NCI-H460 (cell line): Measurements from ENCODE around the gene MROH7. TPM values are rescaled to one million over a fixed set of nuclear protein-coding genes. Genes with fewer than 3 reads are reported as not detected.
"Not testable (repeated sequence)": the region's sequence is repeated elsewhere in the genome, so short reads cannot be mapped to it uniquely, and the experiment has no call there.

Experiments used
- DNase-seq: peaks from one replicate; pipeline ENCODE4 v3.0.0-alpha.2; 2016; ENCODE audit warnings: low read depth; ENCODE audit errors: extremely low read depth
- total RNA-seq: library from RNA; depleted of rRNA; stranded (reverse); fragments of >200 nt; shearing (Covaris generic); gene quantifications from 2 replicates; pipeline ENCODE4 v1.2.3, GENCODE V29; 2014

MROH7 gene
- total RNA-seq, 1 experiment from 2014 or later: not detected

DNA sequence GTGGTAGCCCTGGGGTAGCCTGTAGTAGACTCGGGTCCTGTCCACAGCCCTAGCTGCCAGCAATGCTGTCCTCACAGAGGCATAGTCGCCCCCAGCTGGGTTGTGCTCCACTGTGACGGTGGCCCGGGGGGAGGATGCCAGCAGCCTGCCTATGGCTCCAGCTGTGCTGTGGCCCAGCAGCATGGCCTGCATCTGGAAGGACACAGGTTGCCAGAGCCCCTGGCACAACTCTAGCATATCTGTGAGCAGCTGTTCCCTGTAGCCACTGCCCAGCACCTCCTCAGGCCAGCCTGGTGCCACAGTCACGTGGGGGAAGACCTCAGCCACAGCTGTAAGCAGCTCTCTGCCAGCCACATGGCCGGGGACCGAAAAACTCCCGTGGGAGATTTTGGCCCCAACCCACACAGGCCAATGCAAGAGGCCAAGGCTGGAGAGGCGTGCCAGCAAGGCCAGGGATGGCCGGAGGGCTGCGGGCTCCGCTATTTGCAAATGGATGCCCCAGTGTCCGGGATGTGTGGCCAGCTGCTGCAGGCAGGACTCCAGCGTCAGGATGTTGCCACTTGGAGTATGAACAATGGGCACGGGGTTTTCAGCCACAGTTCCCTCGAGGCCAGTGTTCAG, 32.2 kb upstream of the MROH7 start:
- no peak for DNase-seq

DNA sequence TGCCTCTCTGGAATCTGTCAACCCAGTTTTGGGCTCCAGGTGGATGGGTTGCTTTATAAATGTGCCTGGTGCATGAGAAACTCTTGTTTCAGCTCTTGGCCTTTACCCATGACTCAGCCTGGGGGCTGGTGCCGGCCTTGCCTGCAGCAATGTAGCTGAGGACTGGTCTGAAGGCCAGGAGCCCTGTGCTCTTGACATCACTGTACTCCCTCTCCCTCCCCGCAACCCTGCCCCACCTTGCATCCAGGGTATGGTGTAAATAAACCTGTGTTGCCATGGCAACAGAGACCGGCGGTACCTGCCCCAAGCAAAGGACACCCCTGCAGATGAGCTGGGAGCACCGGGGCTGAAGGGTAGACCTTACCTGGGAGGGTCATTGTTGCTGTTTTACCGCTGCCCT, 31.5 kb upstream of the MROH7 start:
- DNase-seq: no peak

DNA sequence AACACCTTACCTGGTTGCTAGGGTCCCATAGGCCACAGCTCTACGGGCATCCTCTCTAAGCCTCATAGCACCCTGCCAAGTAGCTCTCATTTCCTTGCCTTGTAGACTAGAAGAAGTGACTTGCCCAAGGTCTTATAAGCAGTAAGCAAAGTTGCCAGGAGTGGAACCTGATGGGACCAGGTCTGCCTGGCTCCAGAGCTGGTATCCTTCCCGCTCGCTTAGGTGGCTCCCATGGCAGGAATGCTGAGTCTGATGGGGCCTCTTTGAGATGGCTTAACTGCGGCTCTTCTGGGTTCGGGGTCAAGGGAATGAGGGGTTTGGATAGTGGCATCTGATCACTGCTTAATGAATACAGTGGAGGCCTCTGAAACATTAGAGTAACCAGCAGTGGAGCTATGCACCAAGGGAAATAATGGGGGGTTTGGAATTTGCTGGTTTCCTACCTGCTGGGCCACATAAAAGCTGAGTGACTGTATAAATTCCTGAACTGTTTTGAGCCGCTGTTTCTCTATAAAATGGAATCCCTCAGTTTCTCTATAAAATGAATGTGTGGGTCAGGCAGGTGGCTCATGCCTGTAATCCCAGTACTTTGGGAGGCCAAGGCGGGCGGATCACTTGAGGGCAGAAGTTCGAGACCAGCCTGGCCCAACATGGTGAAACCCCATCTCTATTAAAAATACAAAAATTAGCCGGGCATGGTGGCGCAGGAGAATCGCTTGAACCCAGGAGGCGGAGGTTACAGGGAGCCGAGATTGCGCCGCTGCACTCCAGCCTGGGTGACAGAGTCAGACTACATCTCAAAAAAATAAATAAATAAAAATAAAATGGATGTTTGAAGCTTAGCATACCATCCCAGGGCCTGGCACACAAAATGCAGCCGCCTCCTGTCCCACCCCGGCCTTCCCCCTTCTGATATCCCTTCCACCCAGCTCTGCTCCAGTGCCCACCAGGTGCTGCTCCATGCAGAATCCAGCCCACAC, 30.7 kb upstream of the MROH7 start:
- no peak for DNase-seq

DNA sequence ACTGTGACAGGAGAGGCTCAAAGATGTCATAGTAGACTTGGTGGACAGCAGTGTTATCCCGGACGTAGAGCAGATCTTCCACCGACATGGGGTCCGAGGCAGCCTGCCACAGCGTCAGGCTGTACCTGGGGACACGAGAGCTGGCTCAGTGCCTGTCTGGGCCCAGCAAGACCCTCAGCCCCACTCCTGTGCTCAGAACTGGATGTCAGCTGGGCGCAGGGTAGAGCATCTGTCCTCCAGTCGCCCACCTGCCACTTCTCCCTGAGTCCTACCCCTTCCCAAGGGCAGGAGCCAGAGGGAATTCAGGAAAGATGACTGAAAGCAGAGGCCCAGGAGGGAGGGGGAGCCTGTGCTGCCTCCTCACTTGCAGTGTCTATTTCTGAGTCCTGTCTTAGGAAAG, 30.0 kb upstream of the MROH7 start:
- no peak for DNase-seq

DNA sequence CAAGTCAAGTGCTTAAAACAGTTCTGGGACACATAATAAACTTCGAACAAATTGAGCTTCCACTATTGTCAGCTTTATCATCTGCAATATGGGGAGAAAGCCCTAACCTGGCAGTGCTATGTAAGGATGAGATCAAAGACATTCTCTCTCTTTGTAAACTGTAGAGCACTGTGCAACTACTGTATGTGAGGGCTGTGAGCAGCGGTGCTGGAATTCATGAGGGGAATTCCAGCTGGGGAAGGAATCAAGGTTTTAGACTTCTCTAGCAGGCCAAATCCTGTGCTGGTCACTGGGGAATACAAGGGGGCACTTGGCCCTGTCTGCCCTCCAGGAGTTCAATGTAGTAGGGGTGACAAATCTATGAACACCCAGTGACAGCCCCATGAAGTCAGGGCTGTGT, 27.6 kb upstream of the MROH7 start:
- no peak for DNase-seq

DNA sequence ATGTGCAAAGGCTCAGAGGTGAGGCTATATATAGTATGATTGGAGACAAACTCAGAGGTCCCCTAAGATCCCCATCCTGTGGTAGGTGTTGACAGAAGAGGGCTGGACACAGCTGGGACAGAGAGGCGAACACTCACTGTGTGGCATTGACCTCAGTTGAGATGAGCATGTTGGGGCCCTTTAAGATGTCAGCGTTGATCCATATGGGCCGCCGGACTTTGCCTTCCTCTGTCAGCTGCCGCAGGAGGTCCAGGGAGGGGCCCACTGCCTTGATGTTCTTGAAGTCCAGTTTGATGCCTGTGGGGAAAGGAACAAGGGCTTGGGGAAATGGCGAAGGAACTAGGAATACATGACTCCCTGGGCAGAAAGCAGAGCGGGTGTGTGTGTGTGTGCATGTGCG, 27.0 kb upstream of the MROH7 start:
- no peak for DNase-seq

DNA sequence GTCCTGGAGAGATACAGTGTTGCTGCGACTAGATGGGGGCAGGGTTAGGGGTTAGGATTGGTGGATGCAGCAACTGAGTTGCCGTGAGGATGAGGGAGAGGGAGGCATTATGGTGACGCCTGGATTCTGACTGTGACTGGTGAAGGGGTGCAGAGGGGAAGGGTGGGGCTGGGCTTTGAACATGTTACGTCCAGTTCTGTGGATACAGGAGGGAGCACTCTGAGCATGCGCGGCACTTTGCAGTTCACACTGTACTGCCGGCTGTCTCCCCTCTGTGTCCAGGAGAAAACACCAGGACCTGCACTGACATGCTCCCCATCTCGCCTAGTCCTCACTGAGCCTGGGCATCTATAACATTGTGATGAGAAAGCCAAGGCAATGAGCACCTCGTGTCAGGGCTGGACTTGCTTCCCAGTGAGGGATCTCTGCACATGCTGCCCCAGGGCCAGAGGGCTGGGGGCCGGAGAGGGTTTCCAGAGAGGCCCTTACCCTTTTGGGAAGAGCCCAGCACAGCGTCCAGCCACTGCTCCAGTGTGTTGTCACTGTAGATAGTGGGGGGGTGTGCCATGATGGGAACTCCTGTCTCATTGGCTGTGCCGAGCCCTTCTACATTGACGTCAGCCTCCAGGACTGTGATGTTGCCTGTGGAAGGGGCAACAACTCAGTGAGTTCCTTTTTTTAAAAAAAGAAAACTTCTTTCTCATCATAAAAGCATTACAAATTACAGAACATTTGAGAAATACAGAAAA, 25.9 kb upstream of the MROH7 start:
- DNase-seq: no peak

DNA sequence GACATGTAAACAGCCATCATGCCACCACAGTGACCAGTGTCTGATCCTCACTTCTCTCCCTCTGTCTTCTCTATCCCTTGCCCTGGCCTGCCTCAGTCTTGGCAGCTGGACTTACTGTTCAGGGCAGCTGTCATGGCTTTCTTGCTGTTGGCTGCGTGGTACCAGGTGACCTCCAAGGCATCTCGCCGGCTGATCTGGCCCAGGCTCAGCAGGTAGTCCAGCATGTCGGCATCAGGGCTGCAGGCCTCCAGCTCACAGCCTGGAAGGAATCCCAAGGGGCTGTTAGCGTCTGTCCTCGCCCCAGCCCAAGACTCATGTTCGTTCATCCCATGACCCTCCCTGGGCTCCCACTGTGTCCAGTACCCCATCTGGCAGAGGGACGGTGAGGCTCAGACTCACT, 21.8 kb upstream of the MROH7 start:
- DNase-seq: no peak

DNA sequence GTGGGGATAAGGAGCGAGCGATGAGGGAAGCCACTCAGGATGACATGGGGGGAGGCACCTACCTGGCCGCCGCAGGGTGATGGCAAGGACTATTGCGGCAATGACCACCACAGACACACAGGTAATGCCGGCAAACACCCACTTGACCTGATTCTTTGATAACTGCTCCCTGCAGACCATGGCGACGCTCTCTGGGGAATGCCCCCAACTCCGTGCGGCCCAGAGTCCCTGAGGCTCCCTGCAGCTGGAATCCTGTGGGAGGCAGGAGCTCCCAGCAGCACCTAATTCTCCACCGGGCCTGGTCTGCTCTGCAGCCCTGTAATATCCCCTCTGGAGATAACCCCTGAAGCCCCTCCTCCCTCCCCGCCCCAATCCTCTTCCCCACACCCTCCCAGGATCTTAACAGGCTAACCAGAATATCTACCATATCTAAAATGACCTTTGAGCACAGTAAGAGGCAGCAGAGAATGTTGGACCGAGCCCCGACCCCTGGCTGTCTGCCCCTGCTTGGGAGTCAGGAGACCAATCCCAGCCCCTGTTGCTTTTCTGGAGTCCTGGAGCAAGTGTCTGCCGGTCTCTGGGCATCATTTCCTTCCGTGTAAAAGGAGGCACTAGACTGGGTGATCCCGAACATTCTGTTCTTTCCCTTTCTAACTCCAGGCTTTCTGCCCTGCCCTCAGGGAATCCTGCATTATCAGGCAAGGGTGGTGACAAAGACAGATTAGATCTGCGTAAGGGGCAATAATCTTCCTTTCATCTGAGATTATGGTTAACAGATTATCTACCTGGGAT, 18.2 kb upstream of the MROH7 start, which contains the start of gene FAM151A:
TSS of gene FAM151A (minus strand) at position 310 of the 792 bp plus-strand sequence. CDS start at position 180, 130 bp downstream.
- DNase-seq: no peak

DNA sequence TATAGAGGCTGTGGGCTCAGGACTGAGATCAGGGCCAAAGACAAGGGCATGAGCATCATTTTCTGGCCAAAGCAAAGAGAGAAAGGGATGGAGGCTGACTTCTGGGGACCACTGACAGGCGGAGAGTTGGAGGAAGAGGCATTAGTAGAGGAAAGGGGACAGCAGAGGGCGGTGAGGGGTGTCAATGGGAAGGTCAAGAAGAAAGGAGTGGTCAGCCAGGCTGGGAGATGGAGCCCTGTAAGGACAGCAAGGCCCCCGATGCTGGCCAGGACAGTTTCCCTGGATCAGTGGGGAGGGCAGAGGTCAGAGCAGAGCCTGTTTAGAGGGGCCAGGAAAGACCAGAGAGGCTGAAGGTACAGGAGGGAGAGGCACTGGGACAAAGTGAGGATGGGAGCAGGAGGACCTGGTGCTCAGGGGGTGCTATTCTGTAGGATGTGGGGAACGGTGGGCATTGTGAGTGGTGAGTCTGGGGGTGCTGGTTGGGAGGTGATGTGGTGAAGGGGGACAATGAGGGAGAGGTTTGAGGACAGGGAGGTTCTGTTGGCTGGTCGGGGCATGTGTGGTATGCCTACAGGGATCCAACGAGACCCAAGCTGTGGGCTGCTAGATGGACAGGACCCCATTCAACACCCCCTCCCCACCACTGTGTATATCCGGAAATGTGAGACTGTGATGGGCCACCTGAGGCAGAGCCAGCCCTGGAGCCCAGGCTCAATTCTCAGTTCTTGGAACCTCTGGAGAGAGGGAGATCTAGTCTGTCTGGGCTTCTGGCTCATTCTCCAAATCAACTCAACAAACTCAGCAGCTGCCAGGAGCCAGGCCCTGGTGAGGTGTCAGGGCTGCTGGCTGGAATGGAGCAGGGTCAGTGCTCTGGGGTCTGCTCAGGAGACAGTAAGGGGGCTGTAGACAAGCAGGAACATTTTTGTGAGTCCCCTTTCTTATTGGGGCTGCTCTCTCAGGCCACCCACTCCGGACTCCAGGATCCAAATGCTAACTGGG, 16.8 kb upstream of the MROH7 start:
- no peak for DNase-seq

DNA sequence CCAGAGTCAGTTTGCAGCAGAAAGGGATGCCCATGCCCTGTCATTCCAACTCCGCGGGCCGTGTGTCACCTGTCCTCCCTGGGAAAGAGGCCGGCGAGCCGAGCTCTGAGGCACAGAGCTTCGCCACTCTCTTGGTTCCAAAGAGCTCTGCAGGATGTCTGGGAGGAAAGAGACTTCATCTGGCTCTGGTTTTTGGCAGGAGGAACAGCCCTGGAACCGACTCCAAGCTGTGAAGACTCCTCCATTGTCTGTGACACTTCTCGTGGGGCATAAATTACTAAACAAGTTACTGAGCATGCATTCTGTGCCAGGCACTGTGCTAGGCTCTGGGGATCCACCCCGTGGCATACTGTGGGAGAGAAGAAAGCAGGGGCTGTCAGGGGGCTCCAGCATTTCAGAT, 14.4 kb upstream of the MROH7 start:
- no peak for DNase-seq

DNA sequence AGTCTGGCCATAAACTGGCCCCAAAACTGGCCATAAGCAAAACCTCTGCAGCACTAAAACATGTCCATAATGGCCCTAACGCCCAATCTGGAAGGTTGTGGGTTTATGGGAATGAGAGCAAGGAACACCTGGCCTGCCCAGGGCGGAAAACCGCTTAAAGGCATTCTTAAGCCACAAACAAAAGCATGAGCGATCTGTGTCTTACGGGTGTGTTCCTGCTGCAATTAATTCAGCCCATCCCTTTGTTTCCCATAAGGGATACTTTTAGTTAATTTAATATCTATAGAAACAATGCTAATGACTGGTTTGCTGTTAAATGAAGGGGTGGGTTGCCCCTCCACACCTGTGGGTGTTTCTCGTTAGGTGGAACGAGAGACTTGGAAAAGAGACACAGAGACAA, 5.8 kb upstream of the MROH7 start:
- DNase-seq: not testable (repeated sequence)

DNA sequence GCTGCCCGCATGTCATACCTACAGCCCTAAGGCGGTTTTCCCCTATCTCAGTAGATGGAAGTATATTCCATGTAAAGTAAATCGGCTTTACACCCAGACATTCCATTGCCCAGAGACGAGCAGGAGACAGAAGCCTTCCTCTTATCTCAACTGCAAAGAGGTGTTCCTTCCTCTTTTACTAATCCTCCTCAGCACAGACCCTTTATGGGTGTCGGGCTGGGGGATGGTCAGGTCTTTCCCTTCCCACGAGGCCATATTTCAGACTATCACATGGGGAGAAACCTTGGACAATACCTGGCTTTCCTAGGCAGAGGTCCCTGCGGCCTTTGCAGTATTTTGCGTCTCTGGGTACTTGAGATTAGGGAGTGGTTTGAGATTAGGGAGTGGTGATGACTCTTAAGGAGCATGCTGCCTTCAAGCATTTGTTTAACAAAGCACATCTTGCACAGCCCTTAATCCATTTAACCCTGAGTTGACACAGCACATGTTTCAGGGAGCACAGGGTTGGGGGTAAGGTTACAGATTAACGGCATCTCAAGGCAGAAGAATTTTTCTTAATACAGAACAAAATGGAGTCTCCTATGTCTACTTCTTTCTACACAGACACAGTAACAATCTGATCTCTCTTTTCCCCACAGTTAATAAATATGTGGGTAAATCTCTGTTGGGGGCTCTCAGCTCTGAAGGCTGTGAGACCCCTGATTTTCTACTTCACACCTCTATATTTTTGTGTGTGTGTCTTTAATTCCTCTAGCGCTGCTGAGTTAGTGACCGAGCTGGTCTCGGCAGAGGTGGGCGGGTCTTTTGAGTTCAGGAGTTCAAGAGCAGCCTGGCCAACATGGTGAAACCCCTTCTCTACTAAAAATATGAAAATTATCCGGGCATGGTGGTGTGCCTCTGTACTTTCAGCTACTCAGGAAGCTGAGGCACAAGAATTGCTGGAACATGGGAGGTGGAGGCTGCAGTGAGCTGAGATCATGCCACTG, 4.8 kb upstream of the MROH7 start:
- DNase-seq: not testable (repeated sequence)

DNA sequence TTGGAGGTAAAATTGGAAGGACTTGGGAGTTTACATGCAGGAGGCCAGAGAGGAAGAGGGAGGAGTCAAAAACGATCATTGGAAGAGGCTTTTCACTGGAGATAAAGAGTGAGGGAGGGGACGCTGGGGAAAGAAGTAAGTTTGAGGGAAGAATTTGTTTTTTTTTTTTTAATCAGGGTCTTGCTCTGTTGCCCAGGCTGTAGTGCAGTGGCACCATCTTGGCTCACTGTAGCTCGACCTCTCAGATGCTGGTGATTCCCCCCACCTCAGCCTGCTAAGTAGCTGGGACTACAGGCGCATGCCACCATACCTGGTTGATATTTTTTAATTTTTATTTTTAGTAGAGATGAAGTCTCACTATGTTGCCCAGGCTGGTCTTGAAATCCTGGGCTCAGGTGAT, 1.2 kb upstream of the MROH7 start:
- no peak for DNase-seq

DNA sequence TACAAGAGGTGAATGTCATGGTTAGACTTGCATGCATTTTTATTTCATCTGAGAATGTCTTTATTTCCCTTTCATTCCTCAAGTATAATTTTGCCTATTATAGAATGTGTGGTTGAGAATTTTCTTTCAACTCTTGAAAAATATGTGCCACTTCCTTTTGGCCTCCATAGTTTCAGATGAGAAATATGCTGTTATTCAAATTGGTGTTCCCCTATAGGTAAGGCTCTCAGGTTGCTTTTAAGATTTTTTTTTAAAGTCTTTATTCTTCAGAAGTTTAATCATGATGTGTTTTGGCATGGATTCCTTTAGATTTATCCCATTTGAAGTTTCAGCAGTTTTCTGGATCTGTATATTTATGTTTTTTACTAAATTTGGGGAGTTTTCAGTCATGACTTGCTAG, 2.1 kb downstream of the MROH7 start:
- no peak for DNase-seq

DNA sequence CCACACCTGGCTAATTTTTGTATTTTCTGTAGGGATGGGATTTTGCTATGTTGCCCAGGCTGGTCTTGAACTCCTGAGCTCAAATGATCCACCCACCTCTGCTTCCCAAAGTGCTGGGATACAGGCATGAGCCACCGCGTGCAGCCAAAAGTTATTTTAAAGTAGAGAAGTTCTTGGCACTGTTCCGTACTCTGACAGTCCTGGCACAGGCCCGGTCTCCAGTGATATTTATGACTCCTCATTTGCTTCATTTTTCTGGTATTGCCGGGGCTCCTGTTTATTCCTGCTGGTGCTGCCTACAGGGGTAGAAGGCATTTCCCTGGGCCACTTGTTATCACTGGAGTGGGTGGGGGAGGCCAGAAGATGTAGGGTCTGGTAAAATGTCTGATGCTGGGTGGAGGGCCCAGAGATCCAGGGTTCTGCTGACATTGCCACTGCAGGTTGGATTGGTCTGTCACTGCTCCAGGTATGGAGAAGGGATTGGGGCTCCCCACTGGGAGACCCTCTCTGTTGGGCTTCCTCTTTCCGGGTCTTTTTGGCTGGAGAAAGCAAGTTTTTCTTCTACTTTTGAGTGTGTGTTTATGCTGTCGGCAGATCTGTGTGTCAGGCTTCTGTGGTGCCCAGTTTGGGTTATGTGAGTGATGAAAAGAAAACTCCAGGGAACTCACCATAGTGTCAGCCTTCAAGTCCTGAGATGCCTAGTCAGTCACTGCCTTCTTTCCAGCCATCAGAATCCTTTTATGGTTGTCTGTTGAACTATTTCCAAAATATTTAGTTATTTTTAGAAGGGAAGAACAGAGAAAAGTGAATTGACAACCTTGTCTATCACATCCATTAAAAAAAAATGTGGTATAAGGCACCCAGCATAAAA, 4.5 kb downstream of the MROH7 start:
- no peak for DNase-seq
